ENCODE data around the gene SAP30BP. TPM values are rescaled to one million over a fixed set of nuclear protein-coding genes. Genes with fewer than 3 reads are reported as not detected.

SAP30BP gene
- total RNA-seq, 1 experiment from 2014 or later: 26.5 TPM

- no peaks in the 10 kb centered on the region for H3K27me3 ChIP-seq (ENCODE audit: low read length)
- no peak overlapping the region for H3K4me2 ChIP-seq (ENCODE audit: low read depth, low read length, poor library complexity, severe bottlenecking)
- peaks cover 22% of the 10 kb centered on the region for H3K79me2 ChIP-seq (ENCODE audit: low read length)
- H4K20me1 ChIP-seq (ENCODE audit: insufficient read depth, low read depth, low read length): no peaks in the 10 kb centered on the region
- H2AFZ ChIP-seq (ENCODE audit: low read length): no peak overlapping the region
- H3K9me2 ChIP-seq (replicated peaks; ENCODE audit: insufficient read depth, low read length): no peaks in the 10 kb centered on the region
- no peak overlapping the region for H3K9ac ChIP-seq (ENCODE audit: low read length)
- H3K4me3 ChIP-seq (ENCODE audit: low read length): no peak overlapping the region
- H3K9me3 ChIP-seq (ENCODE audit: low read length): no peaks in the 10 kb centered on the region
- DNase-seq: no peak
- H3K4me1 ChIP-seq (ENCODE audit: low read length): peaks cover 30% of the 10 kb centered on the region
- H3K36me3 ChIP-seq (ENCODE audit: insufficient read depth, low read length): peaks cover 14% of the 10 kb centered on the region
- no peak overlapping the region for H3K27ac ChIP-seq (ENCODE audit: low read length)
Measured at GRCh38 chr17:75662511-75662910, 4.6 kb upstream of the SAP30BP start.

GRCh38 chr17:75664099-75664549 lies 3.0 kb upstream of the SAP30BP start:
- Histone ChIP-seq H3K4me2 (ENCODE audit: low read depth, low read length, poor library complexity, severe bottlenecking) (peak overlapping the region; percentile 41), H4K20me1 (ENCODE audit: insufficient read depth, low read depth, low read length) (0 out of 2 replicates have a peak, but pooled peaks cover 4% of the 10 kb centered on the region), H3K79me2 (ENCODE audit: low read length) (peaks cover 38% of the 10 kb centered on the region), H3K9me3 (ENCODE audit: low read length) (no peaks in the 10 kb centered on the region), H3K9ac (ENCODE audit: low read length) (no peak overlapping the region), H3K36me3 (ENCODE audit: insufficient read depth, low read length) (peaks cover 17% of the 10 kb centered on the region), H2AFZ (ENCODE audit: low read length) (no peak overlapping the region), H3K27ac (ENCODE audit: low read length) (peak overlapping the region; percentile 90), H3K4me3 (ENCODE audit: low read length) (no peak overlapping the region), H3K27me3 (ENCODE audit: low read length) (no peaks in the 10 kb centered on the region), H3K9me2 (replicated peaks; ENCODE audit: insufficient read depth, low read length) (no peaks in the 10 kb centered on the region), H3K4me1 (ENCODE audit: low read length) (peaks cover 42% of the 10 kb centered on the region)
- DNase-seq: peak; percentile 87

- Histone ChIP-seq H3K27ac (ENCODE audit: low read length) (peak overlapping the region; percentile 90), H3K4me1 (ENCODE audit: low read length) (peaks cover 42% of the 10 kb centered on the region), H3K4me3 (ENCODE audit: low read length) (peak overlapping the region; percentile 90), H3K27me3 (ENCODE audit: low read length) (no peaks in the 10 kb centered on the region), H3K36me3 (ENCODE audit: insufficient read depth, low read length) (peaks cover 30% of the 10 kb centered on the region), H4K20me1 (ENCODE audit: insufficient read depth, low read depth, low read length) (0 out of 2 replicates have a peak, but pooled peaks cover 4% of the 10 kb centered on the region), H2AFZ (ENCODE audit: low read length) (no peak overlapping the region), H3K9me2 (replicated peaks; ENCODE audit: insufficient read depth, low read length) (no peaks in the 10 kb centered on the region), H3K9me3 (ENCODE audit: low read length) (no peaks in the 10 kb centered on the region), H3K9ac (ENCODE audit: low read length) (peak overlapping the region; percentile 80), H3K79me2 (ENCODE audit: low read length) (peaks cover 56% of the 10 kb centered on the region), H3K4me2 (ENCODE audit: low read depth, low read length, poor library complexity, severe bottlenecking) (peak overlapping the region; percentile 79)
- DNase-seq: no peak
Measured at GRCh38 chr17:75665981-75666380, 1.2 kb upstream of the SAP30BP start.

GRCh38 chr17:75667825-75668224 lies 687 bp downstream of the SAP30BP start:
- Histone ChIP-seq H3K4me2 (ENCODE audit: low read depth, low read length, poor library complexity, severe bottlenecking) (peak overlapping the region; percentile 96), H3K36me3 (ENCODE audit: insufficient read depth, low read length) (peaks cover 39% of the 10 kb centered on the region), H3K4me3 (ENCODE audit: low read length) (peak overlapping the region; percentile 90), H3K9me2 (replicated peaks; ENCODE audit: insufficient read depth, low read length) (no peaks in the 10 kb centered on the region), H3K27ac (ENCODE audit: low read length) (peak overlapping the region; percentile 9; the same call in 1 of the 2 replicates), H2AFZ (ENCODE audit: low read length) (no peak overlapping the region), H3K9me3 (ENCODE audit: low read length) (no peaks in the 10 kb centered on the region), H3K9ac (ENCODE audit: low read length) (peak overlapping the region; percentile 82), H3K27me3 (ENCODE audit: low read length) (no peaks in the 10 kb centered on the region), H4K20me1 (ENCODE audit: insufficient read depth, low read depth, low read length) (0 out of 2 replicates have a peak, but pooled peaks cover 4% of the 10 kb centered on the region), H3K79me2 (ENCODE audit: low read length) (peaks cover 67% of the 10 kb centered on the region), H3K4me1 (ENCODE audit: low read length) (peaks cover 42% of the 10 kb centered on the region)
- DNase-seq: no peak

GRCh38 chr17:75668489-75668888 lies 1.4 kb downstream of the SAP30BP start:
- H3K79me2 ChIP-seq (ENCODE audit: low read length): peaks cover 65% of the 10 kb centered on the region
- peak overlapping the region; percentile 90 for H3K4me3 ChIP-seq (ENCODE audit: low read length)
- H3K36me3 ChIP-seq (ENCODE audit: insufficient read depth, low read length): peaks cover 39% of the 10 kb centered on the region
- H3K9me2 ChIP-seq (replicated peaks; ENCODE audit: insufficient read depth, low read length): no peaks in the 10 kb centered on the region
- peak overlapping the region; percentile 82 for H3K9ac ChIP-seq (ENCODE audit: low read length)
- peak overlapping the region; percentile 96 for H3K4me2 ChIP-seq (ENCODE audit: low read depth, low read length, poor library complexity, severe bottlenecking)
- H4K20me1 ChIP-seq (ENCODE audit: insufficient read depth, low read depth, low read length): 0 out of 2 replicates have a peak, but pooled peaks cover 4% of the 10 kb centered on the region
- H2AFZ ChIP-seq (ENCODE audit: low read length): no peak overlapping the region
- H3K27me3 ChIP-seq (ENCODE audit: low read length): no peaks in the 10 kb centered on the region
- peak overlapping the region; percentile 9; the same call in 1 of the 2 replicates for H3K27ac ChIP-seq (ENCODE audit: low read length)
- H3K4me1 ChIP-seq (ENCODE audit: low read length): peaks cover 40% of the 10 kb centered on the region
- H3K9me3 ChIP-seq (ENCODE audit: low read length): no peaks in the 10 kb centered on the region
- no peak for DNase-seq

GRCh38 chr17:75670868-75671267 lies 3.7 kb downstream of the SAP30BP start:
- Histone ChIP-seq H3K9me2 (replicated peaks; ENCODE audit: insufficient read depth, low read length) (no peaks in the 10 kb centered on the region), H3K79me2 (ENCODE audit: low read length) (peaks cover 73% of the 10 kb centered on the region), H3K4me1 (ENCODE audit: low read length) (peaks cover 19% of the 10 kb centered on the region), H3K4me3 (ENCODE audit: low read length) (no peak overlapping the region), H3K27ac (ENCODE audit: low read length) (no peak overlapping the region), H3K9me3 (ENCODE audit: low read length) (no peaks in the 10 kb centered on the region), H4K20me1 (ENCODE audit: insufficient read depth, low read depth, low read length) (0 out of 2 replicates have a peak, but pooled peaks cover 4% of the 10 kb centered on the region), H3K27me3 (ENCODE audit: low read length) (no peaks in the 10 kb centered on the region), H2AFZ (ENCODE audit: low read length) (no peak overlapping the region), H3K9ac (ENCODE audit: low read length) (no peak overlapping the region), H3K36me3 (ENCODE audit: insufficient read depth, low read length) (peaks cover 45% of the 10 kb centered on the region; the same call in 1 of the 2 replicates), H3K4me2 (ENCODE audit: low read depth, low read length, poor library complexity, severe bottlenecking) (no peak overlapping the region)
- no peak for DNase-seq

- Histone ChIP-seq H3K36me3 (ENCODE audit: insufficient read depth, low read length) (peaks cover 49% of the 10 kb centered on the region; the same call in 1 of the 2 replicates), H3K27ac (ENCODE audit: low read length) (no peak overlapping the region), H4K20me1 (ENCODE audit: insufficient read depth, low read depth, low read length) (0 out of 2 replicates have a peak, but pooled peaks cover 4% of the 10 kb centered on the region), H3K27me3 (ENCODE audit: low read length) (no peaks in the 10 kb centered on the region), H2AFZ (ENCODE audit: low read length) (no peak overlapping the region), H3K4me2 (ENCODE audit: low read depth, low read length, poor library complexity, severe bottlenecking) (no peak overlapping the region), H3K79me2 (ENCODE audit: low read length) (peaks cover 72% of the 10 kb centered on the region), H3K4me1 (ENCODE audit: low read length) (peaks cover 12% of the 10 kb centered on the region), H3K9ac (ENCODE audit: low read length) (no peak overlapping the region), H3K4me3 (ENCODE audit: low read length) (no peak overlapping the region), H3K9me2 (replicated peaks; ENCODE audit: insufficient read depth, low read length) (no peaks in the 10 kb centered on the region), H3K9me3 (ENCODE audit: low read length) (no peaks in the 10 kb centered on the region)
- no peak for DNase-seq
Measured at GRCh38 chr17:75672011-75672410, 4.9 kb downstream of the SAP30BP start.

GRCh38 chr17:75673487-75673886 lies 6.3 kb downstream of the SAP30BP start:
- H3K36me3 ChIP-seq (ENCODE audit: insufficient read depth, low read length): peaks cover 49% of the 10 kb centered on the region; the same call in 1 of the 2 replicates
- no peaks in the 10 kb centered on the region for H3K27me3 ChIP-seq (ENCODE audit: low read length)
- H3K27ac ChIP-seq (ENCODE audit: low read length): no peak overlapping the region

More at GRCh38 chr17:75673487-75673886, 6.3 kb downstream of the SAP30BP start:
- H3K4me2 ChIP-seq (ENCODE audit: low read depth, low read length, poor library complexity, severe bottlenecking): no peak overlapping the region
- H3K4me3 ChIP-seq (ENCODE audit: low read length): no peak overlapping the region
- peaks cover 70% of the 10 kb centered on the region for H3K79me2 ChIP-seq (ENCODE audit: low read length)
- no peak for DNase-seq
- no peaks in the 10 kb centered on the region for H3K9me3 ChIP-seq (ENCODE audit: low read length)
- H3K9me2 ChIP-seq (replicated peaks; ENCODE audit: insufficient read depth, low read length): no peaks in the 10 kb centered on the region
- peaks cover 4% of the 10 kb centered on the region for H3K4me1 ChIP-seq (ENCODE audit: low read length)
- H4K20me1 ChIP-seq (ENCODE audit: insufficient read depth, low read depth, low read length): no peaks in the 10 kb centered on the region
- H3K9ac ChIP-seq (ENCODE audit: low read length): no peak overlapping the region
- H2AFZ ChIP-seq (ENCODE audit: low read length): no peak overlapping the region
